GM12892 (cell line): ENCODE data around the gene LPIN1.

Experiments used
- POLR2A ChIP-seq: IDR thresholded peaks from 2 replicates; pipeline ENCODE4 v1.6.1; 2011; ENCODE audit warnings: low read depth, low read length, control low read depth
- POLR2AphosphoS5 ChIP-seq: IDR thresholded peaks from 2 replicates; pipeline ENCODE4 v1.6.1; 2011; ENCODE audit warnings: low read depth, low read length, control low read depth

DNA sequence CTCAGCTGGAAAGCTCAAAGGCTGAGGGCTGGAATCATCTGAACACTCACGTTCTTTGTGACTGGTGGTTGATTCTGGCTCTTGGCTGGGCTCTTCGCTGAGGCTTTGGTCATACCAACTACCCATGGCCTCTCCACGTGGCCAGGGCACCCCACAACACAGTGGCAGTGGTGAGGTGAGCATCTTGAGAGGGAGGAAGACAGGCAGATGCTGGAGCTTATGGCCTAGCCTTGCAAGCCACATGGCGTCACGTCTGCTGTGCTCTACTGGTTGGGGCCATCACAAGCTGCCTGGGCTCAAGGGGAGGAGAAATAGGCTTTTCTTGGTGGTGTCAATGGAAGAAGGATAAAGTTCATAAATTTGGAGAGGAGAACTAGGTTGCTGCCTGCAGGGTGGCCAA is 19.6 kb downstream of the LPIN1 start:
- TF ChIP-seq POLR2AphosphoS5 = no peak
- no peak for TF ChIP-seq POLR2A
